HG03342 (cell line): ENCODE measurements around the gene MYO18B.

Source experiments
- ATAC-seq: cut with Tn5 transposase; IDR thresholded peaks from one replicate; pipeline ENCODE4 v1.9.1; 2021; ENCODE audit warnings: mild to moderate bottlenecking, moderate library complexity; ENCODE audit not compliant: unreplicated experiment

Gene MYO18B

DNA sequence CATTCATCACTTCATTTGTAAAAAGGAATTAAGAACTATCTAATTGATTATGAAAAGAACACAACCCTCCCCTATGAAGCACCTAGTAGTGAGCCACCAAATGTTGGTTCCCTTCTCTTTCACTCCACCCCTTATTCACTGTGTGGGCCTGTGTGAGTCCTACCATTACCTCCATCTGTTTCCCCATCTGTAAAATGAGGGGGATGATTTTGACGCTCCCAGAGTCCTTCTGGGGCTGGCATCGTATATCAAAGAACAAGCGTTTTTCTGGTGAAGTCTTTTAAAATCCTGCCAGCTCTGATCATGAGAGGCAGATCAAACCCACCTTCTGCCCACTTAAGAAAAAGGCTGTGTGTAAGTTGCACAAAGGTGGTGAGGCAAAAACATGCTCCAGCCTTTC is 330.6 kb downstream of the MYO18B start:
- no peak for ATAC-seq

DNA sequence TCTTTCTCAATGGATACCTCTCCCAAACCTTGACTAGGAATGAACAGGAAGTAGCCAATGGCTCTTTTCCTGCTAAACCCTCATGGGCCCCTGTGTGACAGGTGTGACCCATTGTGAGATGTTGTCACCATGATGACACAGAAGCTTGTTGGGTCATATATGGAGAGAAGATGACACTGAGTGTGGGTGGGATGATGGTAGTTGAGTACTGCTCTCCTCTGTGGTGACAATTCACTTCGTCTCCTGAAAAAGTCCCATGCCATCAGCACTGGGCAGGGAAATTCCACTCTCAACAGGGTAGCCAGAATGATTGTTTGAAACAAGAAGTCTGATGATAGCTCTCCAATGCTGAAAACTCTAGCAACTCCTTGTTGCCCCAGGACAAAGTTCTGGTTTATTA is 333.3 kb downstream of the MYO18B start:
- ATAC-seq, result no peak

DNA sequence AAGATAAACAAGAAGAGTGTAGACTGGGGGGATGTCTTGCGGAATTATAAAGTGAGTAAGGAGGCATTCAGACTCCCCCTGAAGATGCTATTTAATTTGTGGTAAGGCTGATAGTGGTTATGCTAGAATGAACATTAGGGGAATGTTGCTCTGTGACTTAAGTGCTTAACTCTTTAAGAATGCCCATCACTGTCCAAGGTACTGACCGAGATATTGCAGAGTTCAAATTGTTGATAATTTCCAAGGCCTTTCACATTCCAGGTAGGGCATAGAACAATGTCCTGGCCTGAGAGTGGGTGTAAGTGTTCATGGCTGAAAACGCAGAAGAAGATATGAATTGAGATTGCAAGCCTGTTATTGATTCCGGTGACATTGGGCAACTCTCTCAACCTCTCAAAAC is 337.0 kb downstream of the MYO18B start:
- ATAC-seq, result no peak
